GM12878 (cell line): ENCODE results near the gene ENPP6. TPM values are rescaled to one million over a fixed set of nuclear protein-coding genes. Genes with fewer than 3 reads are reported as not detected.

Source experiments
- ATAC-seq: fragments of 200-7000 bp; cut with Tn5 transposase; 3 replicates; pipeline ENCODE4 v1.9.1; 2020; ENCODE audit warnings: mild to moderate bottlenecking, moderate library complexity
- BruUV-seq: library from RNA; stranded (reverse); fragments of 400-500 nt; replicated peaks from 2 replicates; lab custom pipeline; 2021; lab: Mats Ljungman, UMichigan
- CTCF ChIA-PET: fragments of 300-600 bp; sonication (Branson Sonifier 250); formaldehyde crosslinking; extraction: SDS; loops from one replicate; lab custom pipeline; 2021; ENCODE audit warnings: inconsistent platforms; lab: Yijun Ruan, JAX
- POLR2A ChIA-PET: fragments of 350-600 bp; formaldehyde crosslinking; extraction: SDS; loops from one replicate; lab custom pipeline; 2021; ENCODE audit warnings: inconsistent platforms; lab: Charles Lee
- RAD21 ChIA-PET: fragments of 300-600 bp; sonication (Branson Sonifier 250); formaldehyde crosslinking; loops from one replicate; lab custom pipeline; 2023; ENCODE audit warnings: antibody characterized with exemption; ENCODE audit not compliant: unreplicated experiment; lab: Charles Lee
- SMC1A ChIA-PET: fragments of 300-600 bp; sonication (Branson Sonifier 250); formaldehyde crosslinking; loops from one replicate; lab custom pipeline; 2023; ENCODE audit not compliant: unreplicated experiment, uncharacterized antibody; lab: Charles Lee
- DNase-seq: peaks from one replicate; pipeline ENCODE4 v3.0.0-alpha.2; 2011; ENCODE audit warnings: low read depth, low spot score
- FAIRE-seq: peaks from 3 replicates; lab custom pipeline; 2011; peaks lifted over from hg19 to GRCh38; lab: Jason Lieb, UNC
- H2AFZ ChIP-seq: 2 replicates; pipeline ENCODE4 v1.6.0; 2011; ENCODE audit warnings: low read depth, low read length, control low read depth; ENCODE audit not compliant: control insufficient read depth
- H3K27ac ChIP-seq: 2 replicates; pipeline ENCODE4 v1.5.1; 2011; ENCODE audit warnings: control low read depth; ENCODE audit not compliant: control insufficient read depth, insufficient read depth
- H3K27me3 ChIP-seq, 2 experiments: replicated peaks in 1 of 2; 2 replicates each; pipeline versions ENCODE4 v1.6.0 to v1.6.1; 2011; ENCODE audit warnings: low read length in 1 of 2; ENCODE audit not compliant: control insufficient read depth in 2 of 2, insufficient read depth in 2 of 2
- H3K36me3 ChIP-seq, 2 experiments: 2 replicates each; pipeline ENCODE4 v1.5.1; 2011; ENCODE audit warnings: low read length in 1 of 2; ENCODE audit not compliant: control insufficient read depth in 2 of 2, insufficient read depth in 2 of 2
- H3K4me1 ChIP-seq: 2 replicates; pipeline ENCODE4 v1.6.1; 2011; ENCODE audit warnings: mild to moderate bottlenecking, low read length, moderate library complexity, mixed read lengths; ENCODE audit not compliant: control insufficient read depth, insufficient read depth
- H3K4me2 ChIP-seq: 2 replicates; pipeline ENCODE4 v1.6.0; 2011; ENCODE audit warnings: control low read depth; ENCODE audit not compliant: control insufficient read depth, insufficient read depth
- H3K4me3 ChIP-seq: fragments of 200-600 bp; sonication (generic); 2 replicates; pipeline ENCODE4 v1.5.1; 2016
- H3K79me2 ChIP-seq: 2 replicates; pipeline ENCODE4 v1.6.0; 2011; ENCODE audit warnings: low read length; ENCODE audit not compliant: control insufficient read depth, insufficient read depth
- H3K9ac ChIP-seq: 2 replicates; pipeline ENCODE4 v1.8.0; 2011; ENCODE audit warnings: low read length, control low read depth, mixed read lengths; ENCODE audit not compliant: control insufficient read depth, insufficient read depth
- H3K9me3 ChIP-seq: replicated peaks from 3 replicates; pipeline ENCODE4 v1.5.1; 2011; ENCODE audit warnings: mild to moderate bottlenecking, low read length; ENCODE audit not compliant: control insufficient read depth, insufficient read depth
- H4K20me1 ChIP-seq: 2 replicates; pipeline ENCODE4 v1.6.0; 2011; ENCODE audit not compliant: control insufficient read depth, insufficient read depth
- ETV6 ChIP-seq, 2 experiments: fragments of 450-650 bp in 1 of 2; IDR thresholded peaks in 1 of 2; conservative IDR thresholded peaks in 1 of 2; 2 replicates each; pipeline ENCODE4 v1.6.1; 2014; ENCODE audit warnings: antibody characterized with exemption in 1 of 2, borderline replicate concordance in 1 of 2, low read depth in 1 of 2, mild to moderate bottlenecking in 1 of 2, moderate library complexity in 1 of 2
- JUNB ChIP-seq: IDR thresholded peaks from 2 replicates; pipeline ENCODE4 v1.6.1; 2016; ENCODE audit warnings: antibody characterized with exemption, mild to moderate bottlenecking
- MEF2B ChIP-seq: fragments of 450-650 bp; IDR thresholded peaks from 2 replicates; pipeline ENCODE4 v1.6.1; 2018; ENCODE audit warnings: mild to moderate bottlenecking, moderate library complexity; ENCODE audit not compliant: partially characterized antibody, poor library complexity, severe bottlenecking
- MTA2 ChIP-seq: fragments of 450-650 bp; IDR thresholded peaks from 2 replicates; pipeline ENCODE4 v1.6.1; 2016; ENCODE audit warnings: low read depth, mild to moderate bottlenecking, moderate library complexity
- MYC ChIP-seq: IDR thresholded peaks from 2 replicates; pipeline ENCODE4 v1.6.1; 2011; ENCODE audit warnings: mild to moderate bottlenecking, low read length, moderate library complexity, inconsistent platforms; ENCODE audit not compliant: insufficient read depth, insufficient replicate concordance, insufficient read length, severe bottlenecking
- POLR2AphosphoS2 ChIP-seq: IDR thresholded peaks from 2 replicates; pipeline ENCODE4 v1.6.1; 2011; ENCODE audit warnings: low read depth, mild to moderate bottlenecking, low read length, improper control_type of control experiment, moderate library complexity
- POLR2AphosphoS5 ChIP-seq: IDR thresholded peaks from 2 replicates; pipeline ENCODE4 v1.6.1; 2011; ENCODE audit warnings: mild to moderate bottlenecking, low read length, inconsistent platforms
- RAD51 ChIP-seq: fragments of 450-650 bp; IDR thresholded peaks from 2 replicates; pipeline ENCODE4 v1.6.1; 2016; ENCODE audit warnings: moderate library complexity, mild to moderate bottlenecking, inconsistent platforms
- SPI1 ChIP-seq: IDR thresholded peaks from 2 replicates; pipeline ENCODE4 v1.6.1; 2011; ENCODE audit warnings: low read depth, mild to moderate bottlenecking, low read length, moderate library complexity, borderline replicate concordance; ENCODE audit not compliant: insufficient read depth
- TCF7 ChIP-seq: IDR thresholded peaks from 2 replicates; pipeline ENCODE4 v1.6.1; 2014; ENCODE audit warnings: antibody characterized with exemption, borderline replicate concordance
- YBX1 ChIP-seq: fragments of 450-650 bp; IDR thresholded peaks from 2 replicates; pipeline ENCODE4 v1.6.1; 2016; ENCODE audit warnings: antibody characterized with exemption
- ZZZ3 ChIP-seq: IDR thresholded peaks from 2 replicates; pipeline ENCODE4 v1.6.1; 2011; ENCODE audit warnings: low read depth; ENCODE audit not compliant: control insufficient read depth, insufficient read length
- WGBS: methylation state at CpG from one replicate; pipeline ENCODE4 v1.1.6; 2016; ENCODE audit warnings: low lambda C conversion rate; ENCODE audit not compliant: insufficient replicate concordance, insufficient coverage; ENCODE audit errors: missing lambda C conversion rate; 5-methylcytosine and 5-hydroxymethylcytosine counted together
- in situ Hi-C: fragments of 300-500 bp; cut with MboI; formaldehyde crosslinking; loops from 9 replicates; pipeline ENCODE4 v1.14.3; 2018; ENCODE audit warnings: mixed read lengths
- intact Hi-C: fragments of 100-400 bp; cut with micrococcal nuclease; formaldehyde crosslinking; loops from one replicate; pipeline ENCODE4 v1.14.2; 2022; ENCODE audit not compliant: unreplicated experiment
- polyA plus RNA-seq, 11 experiments: library from polyadenylated mRNA; depleted of rRNA in 4 of 11; unstranded in 6 of 11; stranded (reverse) in 5 of 11; fragments of >200 nt; fragmentation: Nextera tagmentation in 4 of 11; fragmentation: Illumina TruSeq in 1 of 11; extraction: Ambion mirVana in 4 of 11; extraction: Trizol in 1 of 11; gene quantifications; 1 replicate in 1 of 11; 2 replicates in 10 of 11; pipeline versions ENCODE4 v1.2.1 to v1.2.3, GENCODE V29; 2011 to 2016; ENCODE audit warnings: inconsistent platforms in 2 of 11, missing spikeins in 2 of 11, low read depth in 1 of 11
- total RNA-seq, 4 experiments: library from RNA; depleted of rRNA in 3 of 4; stranded (reverse); fragments of >200 nt in 3 of 4; fragmentation: Illumina TruSeq in 1 of 4; extraction: Trizol in 1 of 4; gene quantifications; 2 replicates each; pipeline versions ENCODE4 v1.2.1 to v1.2.3, GENCODE V29; 2013 to 2021
- TF ChIP-seq, protein P1 (sequence below): fragments of 450-650 bp; IDR thresholded peaks from 2 replicates; pipeline ENCODE4 v1.6.1; 2016; ENCODE audit warnings: mild to moderate bottlenecking, moderate library complexity, borderline replicate concordance
- TF ChIP-seq, protein P2 (sequence below): IDR thresholded peaks from 2 replicates; pipeline ENCODE4 v1.6.1; 2012; ENCODE audit warnings: mild to moderate bottlenecking, low read depth, low read length

The ENPP6 gene
- total and polyA plus RNA-seq, 10 of the 15 experiments (the other 5 are each of a cell fraction or from before 2014, with no cell fraction given), result 0.04 to 1.0 (median 0.44) TPM; not detected in 1

DNA sequence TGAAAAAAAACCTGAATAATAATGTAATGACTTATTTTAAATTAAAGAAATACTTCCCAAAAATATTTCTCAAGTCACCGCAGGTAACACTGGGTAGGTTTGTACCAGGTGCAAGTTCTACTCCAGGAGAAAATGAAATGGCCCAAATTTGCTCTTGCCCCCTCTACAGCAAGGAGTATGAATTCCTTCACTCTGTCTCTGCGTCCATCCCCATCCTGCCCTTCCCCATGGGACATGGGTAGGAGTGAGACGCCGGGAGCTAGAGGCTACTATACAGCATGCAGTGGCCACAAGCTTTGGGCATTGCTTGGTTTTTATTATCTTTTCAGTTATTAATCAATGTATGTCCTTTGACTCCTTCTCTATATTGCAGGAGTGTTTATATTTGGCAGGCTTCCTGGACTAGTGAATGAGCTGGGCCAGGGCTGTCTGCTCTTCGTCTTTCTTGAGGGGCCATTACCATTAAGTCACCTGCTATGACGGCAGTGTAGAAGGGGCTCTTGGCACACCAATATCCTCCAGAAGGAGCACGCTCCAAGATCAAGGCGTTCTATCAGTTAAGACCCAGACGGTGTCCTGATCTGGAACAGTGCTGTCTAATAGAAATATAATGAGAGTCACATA, 149.6 kb downstream of the ENPP6 start:
- in situ Hi-C loops, result no loop called here
- Histone ChIP-seq H3K9ac (no peak overlapping the region), H3K27me3 (no peaks in the 10 kb centered on the region; a peak in 2 of 4 replicates), H3K36me3 (no peaks in the 10 kb centered on the region), H3K9me3 (no peaks in the 10 kb centered on the region), H4K20me1 (no peaks in the 10 kb centered on the region), H3K4me1 (no peaks in the 10 kb centered on the region), H3K4me2 (no peak overlapping the region), H3K79me2 (no peaks in the 10 kb centered on the region), H3K27ac (no peak overlapping the region), H3K4me3 (no peak overlapping the region), H2AFZ (no peak overlapping the region)
- ChIA-PET POLR2A (no interaction called here), RAD21 (no interaction called here), CTCF (no interaction called here), SMC1A (no interaction called here)
- ATAC-seq (no peak), DNase-seq (no peak), FAIRE-seq (no peak)
- intact Hi-C loops, result no loop called here
- no TSS peak for BruUV-seq
- 46% methylated on average over 9 of the region's 9 CpGs for WGBS
- TF ChIP-seq SPI1 (no peak), RAD51 (no peak), POLR2AphosphoS5 (no peak), TCF7 (no peak), YBX1 (no peak), MYC (no peak), ETV6 (conservative IDR thresholded peaks at IDR 0.05 in 1 of 2, IDR thresholded peaks at IDR 0.05 in 1 of 2; ENCODE audit: borderline replicate concordance in 1 of 2, low read depth in 1 of 2) (no peak), POLR2AphosphoS2 (no peak), JUNB (no peak), MEF2B (no peak), MTA2 (no peak), ZZZ3 (no peak)
- TF ChIP-seq, protein P1, sequence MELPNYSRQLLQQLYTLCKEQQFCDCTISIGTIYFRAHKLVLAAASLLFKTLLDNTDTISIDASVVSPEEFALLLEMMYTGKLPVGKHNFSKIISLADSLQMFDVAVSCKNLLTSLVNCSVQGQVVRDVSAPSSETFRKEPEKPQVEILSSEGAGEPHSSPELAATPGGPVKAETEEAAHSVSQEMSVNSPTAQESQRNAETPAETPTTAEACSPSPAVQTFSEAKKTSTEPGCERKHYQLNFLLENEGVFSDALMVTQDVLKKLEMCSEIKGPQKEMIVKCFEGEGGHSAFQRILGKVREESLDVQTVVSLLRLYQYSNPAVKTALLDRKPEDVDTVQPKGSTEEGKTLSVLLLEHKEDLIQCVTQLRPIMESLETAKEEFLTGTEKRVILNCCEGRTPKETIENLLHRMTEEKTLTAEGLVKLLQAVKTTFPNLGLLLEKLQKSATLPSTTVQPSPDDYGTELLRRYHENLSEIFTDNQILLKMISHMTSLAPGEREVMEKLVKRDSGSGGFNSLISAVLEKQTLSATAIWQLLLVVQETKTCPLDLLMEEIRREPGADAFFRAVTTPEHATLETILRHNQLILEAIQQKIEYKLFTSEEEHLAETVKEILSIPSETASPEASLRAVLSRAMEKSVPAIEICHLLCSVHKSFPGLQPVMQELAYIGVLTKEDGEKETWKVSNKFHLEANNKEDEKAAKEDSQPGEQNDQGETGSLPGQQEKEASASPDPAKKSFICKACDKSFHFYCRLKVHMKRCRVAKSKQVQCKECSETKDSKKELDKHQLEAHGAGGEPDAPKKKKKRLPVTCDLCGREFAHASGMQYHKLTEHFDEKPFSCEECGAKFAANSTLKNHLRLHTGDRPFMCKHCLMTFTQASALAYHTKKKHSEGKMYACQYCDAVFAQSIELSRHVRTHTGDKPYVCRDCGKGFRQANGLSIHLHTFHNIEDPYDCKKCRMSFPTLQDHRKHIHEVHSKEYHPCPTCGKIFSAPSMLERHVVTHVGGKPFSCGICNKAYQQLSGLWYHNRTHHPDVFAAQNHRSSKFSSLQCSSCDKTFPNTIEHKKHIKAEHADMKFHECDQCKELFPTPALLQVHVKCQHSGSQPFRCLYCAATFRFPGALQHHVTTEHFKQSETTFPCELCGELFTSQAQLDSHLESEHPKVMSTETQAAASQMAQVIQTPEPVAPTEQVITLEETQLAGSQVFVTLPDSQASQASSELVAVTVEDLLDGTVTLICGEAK, result no peak
- TF ChIP-seq, protein P2, sequence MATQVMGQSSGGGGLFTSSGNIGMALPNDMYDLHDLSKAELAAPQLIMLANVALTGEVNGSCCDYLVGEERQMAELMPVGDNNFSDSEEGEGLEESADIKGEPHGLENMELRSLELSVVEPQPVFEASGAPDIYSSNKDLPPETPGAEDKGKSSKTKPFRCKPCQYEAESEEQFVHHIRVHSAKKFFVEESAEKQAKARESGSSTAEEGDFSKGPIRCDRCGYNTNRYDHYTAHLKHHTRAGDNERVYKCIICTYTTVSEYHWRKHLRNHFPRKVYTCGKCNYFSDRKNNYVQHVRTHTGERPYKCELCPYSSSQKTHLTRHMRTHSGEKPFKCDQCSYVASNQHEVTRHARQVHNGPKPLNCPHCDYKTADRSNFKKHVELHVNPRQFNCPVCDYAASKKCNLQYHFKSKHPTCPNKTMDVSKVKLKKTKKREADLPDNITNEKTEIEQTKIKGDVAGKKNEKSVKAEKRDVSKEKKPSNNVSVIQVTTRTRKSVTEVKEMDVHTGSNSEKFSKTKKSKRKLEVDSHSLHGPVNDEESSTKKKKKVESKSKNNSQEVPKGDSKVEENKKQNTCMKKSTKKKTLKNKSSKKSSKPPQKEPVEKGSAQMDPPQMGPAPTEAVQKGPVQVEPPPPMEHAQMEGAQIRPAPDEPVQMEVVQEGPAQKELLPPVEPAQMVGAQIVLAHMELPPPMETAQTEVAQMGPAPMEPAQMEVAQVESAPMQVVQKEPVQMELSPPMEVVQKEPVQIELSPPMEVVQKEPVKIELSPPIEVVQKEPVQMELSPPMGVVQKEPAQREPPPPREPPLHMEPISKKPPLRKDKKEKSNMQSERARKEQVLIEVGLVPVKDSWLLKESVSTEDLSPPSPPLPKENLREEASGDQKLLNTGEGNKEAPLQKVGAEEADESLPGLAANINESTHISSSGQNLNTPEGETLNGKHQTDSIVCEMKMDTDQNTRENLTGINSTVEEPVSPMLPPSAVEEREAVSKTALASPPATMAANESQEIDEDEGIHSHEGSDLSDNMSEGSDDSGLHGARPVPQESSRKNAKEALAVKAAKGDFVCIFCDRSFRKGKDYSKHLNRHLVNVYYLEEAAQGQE, result no peak
